Inflammatory macrophage treated with lipopolysaccharide for 4 hours (primary cell): ENCODE measurements around the gene PTTG1IP.
A peak's percentile ranks its signal among the peaks of the same experiment; 100 is the strongest.

ENCODE experiments used
- DNase-seq: peaks from one replicate; pipeline ENCODE4 v3.0.0-alpha.2; 2020

The PTTG1IP gene

GRCh38 chr21:44817914-44818639, 55.4 kb downstream of the PTTG1IP start, which contains the start of gene SUMO3:
Gene SUMO3, minus strand, starts transcription at chr21:44818062. Its CDS starts 94 bp downstream, at chr21:44817968.
- peak; percentile 83 for DNase-seq

- DNase-seq, result peak; percentile 90
Measured at GRCh38 chr21:44817506-44817880, 56.0 kb downstream of the PTTG1IP start.

- DNase-seq, result no peak
Measured at GRCh38 chr21:44816761-44817505, 56.6 kb downstream of the PTTG1IP start.

GRCh38 chr21:44815852-44816628, 57.5 kb downstream of the PTTG1IP start:
- DNase-seq, result no peak

GRCh38 chr21:44815225-44815624, 58.3 kb downstream of the PTTG1IP start:
- DNase-seq, result no peak

GRCh38 chr21:44814498-44815023, 58.9 kb downstream of the PTTG1IP start:
- DNase-seq, result no peak

GRCh38 chr21:44813727-44814126, 59.8 kb downstream of the PTTG1IP start:
- no peak for DNase-seq

GRCh38 chr21:44813149-44813548, 60.3 kb downstream of the PTTG1IP start:
- DNase-seq, result no peak

GRCh38 chr21:44812640-44813039, 60.9 kb downstream of the PTTG1IP start:
- DNase-seq, result no peak

GRCh38 chr21:44810779-44811178, 62.7 kb downstream of the PTTG1IP start:
- no peak for DNase-seq

GRCh38 chr21:44805859-44806258, 67.6 kb downstream of the PTTG1IP start:
- DNase-seq, result no peak

GRCh38 chr21:44805226-44805625, 68.3 kb downstream of the PTTG1IP start:
- DNase-seq, result no peak

GRCh38 chr21:44804762-44805161, 68.7 kb downstream of the PTTG1IP start:
- no peak for DNase-seq

GRCh38 chr21:44803651-44804050, 69.8 kb downstream of the PTTG1IP start:
- DNase-seq, result no peak

GRCh38 chr21:44802396-44803153, 70.9 kb downstream of the PTTG1IP start:
- DNase-seq, result no peak

GRCh38 chr21:44801468-44802395, 71.8 kb downstream of the PTTG1IP start, which contains the start of gene UBE2G2:
Gene UBE2G2, minus strand, starts transcription at chr21:44801820. Its CDS starts 72 bp downstream, at chr21:44801748.
- peak; percentile 78 for DNase-seq

- DNase-seq, result peak; percentile 24
Measured at GRCh38 chr21:44800971-44801467, 72.5 kb downstream of the PTTG1IP start.

GRCh38 chr21:44800103-44800502, 73.4 kb downstream of the PTTG1IP start:
- DNase-seq, result no peak

- no peak for DNase-seq
Measured at GRCh38 chr21:44799646-44800045, 73.8 kb downstream of the PTTG1IP start.
